ENCODE measurements around the gene MFAP2.

Gene MFAP2

DNA sequence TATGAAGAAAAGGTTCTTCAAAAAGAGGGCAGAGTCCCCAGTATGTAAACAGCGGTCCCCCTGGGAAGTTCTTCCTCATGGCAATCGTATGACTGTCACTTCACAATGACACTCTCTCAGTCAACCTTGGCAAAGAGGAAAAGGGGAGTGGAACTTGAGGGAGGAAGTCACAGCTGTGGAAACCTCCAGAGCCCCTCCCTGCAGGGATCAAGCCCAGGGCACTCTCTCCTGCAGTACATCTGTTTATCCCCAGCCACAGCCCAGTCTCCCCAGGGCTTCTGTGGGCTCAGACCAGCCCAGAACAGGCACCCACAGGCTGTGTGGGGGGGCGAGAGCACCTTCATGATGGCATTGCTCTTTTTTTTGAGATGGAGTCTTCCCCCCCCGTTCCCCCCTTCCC, 29.3 kb upstream of the MFAP2 start:
- in situ Hi-C loops (cut with HindIII; ENCODE audit: low sequenced_read_pairs) = loop anchor here (5.0 kb wide), 1 partner anchor 37 kb away; no protein-coding TSS in a partner anchor

DNA sequence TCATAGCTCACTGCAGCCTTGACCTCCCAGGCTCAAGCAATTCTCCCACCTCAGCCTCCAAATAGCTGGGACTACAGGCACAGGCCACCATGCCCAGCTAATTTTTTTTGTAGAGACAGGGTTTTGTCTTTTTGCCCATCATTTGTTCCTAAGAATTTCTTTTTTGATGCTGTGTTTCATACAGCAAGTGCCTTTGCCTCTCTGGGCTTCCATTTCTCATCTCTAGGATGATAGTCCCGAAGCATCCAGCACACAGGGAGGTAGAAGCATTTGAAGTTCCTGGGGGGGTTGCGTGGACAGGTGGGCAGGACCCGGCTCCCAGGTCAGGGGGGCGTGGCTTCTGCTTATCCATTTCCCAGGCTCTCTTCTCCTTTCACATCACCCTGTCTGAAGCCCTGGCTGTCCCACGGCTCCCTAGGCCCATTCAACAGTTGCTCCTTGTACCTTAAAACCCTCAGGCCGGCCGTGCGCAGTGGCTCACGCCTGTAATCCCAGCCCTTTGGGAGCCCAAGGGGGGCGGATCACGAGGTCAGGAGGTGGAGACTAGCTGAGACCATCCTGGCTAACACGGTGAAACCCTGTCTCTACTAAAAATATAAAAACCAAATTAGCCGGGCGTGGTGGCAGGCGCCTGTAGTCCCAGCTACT, 27.9 kb upstream of the MFAP2 start:
- in situ Hi-C loops (cut with HindIII; ENCODE audit: low sequenced_read_pairs) = no loop called here

GRCh38 chr1:17007121-17007520, 26.7 kb upstream of the MFAP2 start:
- in situ Hi-C loops (cut with HindIII; ENCODE audit: low sequenced_read_pairs) = no loop called here

DNA sequence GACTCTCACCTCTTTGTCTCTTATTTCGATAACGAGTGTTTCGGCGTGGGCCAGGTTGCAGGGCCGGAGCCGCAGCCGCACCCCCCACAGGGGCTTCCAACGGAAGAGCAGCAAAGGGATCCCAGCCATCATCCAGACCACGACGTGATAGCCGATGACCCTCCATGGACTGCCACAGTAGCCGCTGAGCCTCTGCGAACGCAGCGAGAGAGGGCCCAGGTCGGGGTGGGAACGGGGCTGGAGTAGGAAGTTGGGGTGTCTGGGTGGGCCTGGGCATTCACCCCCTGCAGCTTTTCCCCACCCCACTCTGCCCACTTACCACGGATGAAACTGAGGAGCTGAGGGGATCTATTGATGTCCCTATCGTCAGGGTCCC, 24.9 kb upstream of the MFAP2 start:
- in situ Hi-C loops (cut with HindIII; ENCODE audit: low sequenced_read_pairs) = no loop called here

DNA sequence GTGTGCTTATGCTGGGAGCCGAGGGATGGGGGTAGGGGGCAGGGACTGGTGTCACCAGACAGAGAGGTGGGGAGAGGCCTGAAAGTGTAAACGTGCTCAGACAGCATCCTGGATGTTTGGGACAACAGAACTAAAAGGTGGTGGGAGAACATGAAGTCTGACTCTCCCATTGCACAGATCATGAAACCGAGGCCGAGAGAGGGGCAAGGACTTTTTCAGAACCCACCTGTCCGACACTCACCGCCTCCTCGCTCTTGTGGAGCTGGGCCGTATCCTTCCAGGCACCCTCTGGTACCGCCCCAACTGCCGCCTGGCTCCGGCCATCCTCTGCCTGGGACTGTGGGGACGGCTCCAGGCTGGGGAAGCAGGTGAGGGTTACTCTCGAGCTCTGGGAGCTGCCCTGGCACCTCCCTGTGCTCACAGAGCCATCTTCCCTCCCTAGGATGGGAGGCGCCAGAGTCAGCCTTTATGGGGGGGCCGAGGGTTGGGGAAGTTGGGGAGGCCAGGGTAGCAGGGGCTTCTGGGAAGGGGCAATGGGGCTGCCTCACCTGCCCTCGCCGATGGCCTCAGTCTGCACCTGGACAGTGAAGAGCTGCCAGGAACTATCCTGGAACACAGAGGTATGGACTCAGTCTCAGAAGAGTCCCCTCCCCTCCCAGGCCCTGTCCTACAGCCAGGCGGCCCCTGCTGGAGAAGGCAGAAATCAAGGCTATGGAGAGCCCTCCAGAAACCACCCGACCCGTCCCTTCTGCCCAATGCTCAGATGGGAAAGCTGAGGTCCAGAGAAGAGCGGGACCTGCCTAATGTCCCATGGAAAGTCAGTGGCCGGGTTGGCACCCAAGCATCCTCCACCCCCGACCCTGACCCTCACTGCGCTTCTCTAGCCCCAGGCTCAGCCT, 24.3 kb upstream of the MFAP2 start:
- in situ Hi-C loops (cut with HindIII; ENCODE audit: low sequenced_read_pairs) = no loop called here

GRCh38 chr1:17002524-17002902, 22.1 kb upstream of the MFAP2 start:
- in situ Hi-C loops (cut with HindIII; ENCODE audit: low sequenced_read_pairs) = no loop called here

DNA sequence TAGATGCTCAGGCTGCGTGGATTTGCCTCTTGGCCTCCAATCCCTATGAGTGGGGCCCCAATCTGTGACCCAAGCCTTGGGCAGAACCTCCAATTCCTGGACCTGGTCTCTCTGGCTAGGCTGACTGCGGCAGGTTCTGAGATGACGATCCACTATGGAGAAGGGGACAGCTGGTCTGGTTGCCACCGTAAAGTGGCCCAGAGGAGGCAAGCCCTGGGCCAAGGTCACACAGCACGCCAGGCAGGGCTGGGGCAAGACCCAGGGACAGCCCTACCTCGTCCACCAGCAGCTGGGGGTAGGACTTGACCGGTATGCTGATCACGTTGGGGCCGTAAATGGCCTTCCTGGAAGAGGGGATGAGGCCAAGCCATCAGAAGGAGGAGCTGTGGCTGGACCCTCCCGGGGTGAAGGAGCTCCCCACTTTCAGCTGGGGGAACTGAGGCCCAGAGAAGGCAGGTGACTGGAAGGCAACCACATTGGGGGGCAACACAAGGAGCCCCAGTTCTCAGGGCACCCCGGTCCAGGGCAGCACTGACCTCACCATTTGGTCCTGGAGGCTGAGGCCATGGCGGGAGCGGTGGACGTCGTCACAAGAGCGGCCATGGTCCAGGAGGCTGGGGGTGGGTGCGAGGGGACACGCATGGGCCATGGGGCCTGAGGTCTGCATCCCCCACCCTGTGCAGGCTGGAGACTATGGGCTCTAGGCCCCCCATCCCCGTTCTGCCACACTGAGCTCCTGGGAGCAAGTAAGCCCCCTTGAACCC, 21.5 kb upstream of the MFAP2 start:
- in situ Hi-C loops (cut with HindIII; ENCODE audit: low sequenced_read_pairs) = no loop called here

DNA sequence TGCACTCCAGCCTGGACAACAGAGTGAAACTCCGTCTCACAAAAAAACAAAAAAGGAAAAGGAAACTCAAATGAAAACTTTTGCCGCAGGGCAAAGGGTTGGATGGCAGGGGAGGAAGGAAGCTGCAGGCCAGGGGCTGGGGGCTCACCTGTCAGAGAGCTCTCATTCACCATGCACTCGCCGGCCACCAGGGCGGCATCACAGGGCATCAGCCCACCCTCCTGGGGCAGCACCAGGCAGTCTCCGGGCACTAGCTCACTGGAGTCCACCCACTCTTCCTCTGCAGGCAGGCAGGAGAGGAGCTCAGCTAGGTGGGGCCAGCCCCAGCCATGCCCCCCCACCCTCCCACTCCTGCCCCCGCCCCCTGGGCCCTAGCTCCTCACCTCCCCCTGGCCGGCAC, 19.4 kb upstream of the MFAP2 start:
- in situ Hi-C loops (cut with HindIII; ENCODE audit: low sequenced_read_pairs) = no loop called here

DNA sequence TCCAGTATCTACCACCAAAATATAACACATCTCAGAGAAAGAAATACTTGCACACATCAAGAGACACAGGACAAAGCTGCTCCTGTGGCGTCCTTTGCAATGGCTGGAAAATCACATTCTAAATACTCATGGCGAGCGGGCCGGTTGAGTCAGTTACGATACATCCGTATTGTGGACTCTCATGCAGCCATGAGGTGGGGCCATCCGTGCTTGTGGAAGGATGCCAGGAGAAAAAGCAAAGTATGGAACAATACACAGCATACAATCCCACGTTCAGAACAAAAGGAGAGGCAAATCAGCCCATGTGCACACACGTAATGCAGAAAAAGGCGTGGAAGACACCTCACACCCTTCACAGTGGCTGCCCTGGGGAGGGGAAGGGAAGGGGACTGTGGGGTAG, 18.2 kb upstream of the MFAP2 start:
- in situ Hi-C loops (cut with HindIII; ENCODE audit: low sequenced_read_pairs) = no loop called here

DNA sequence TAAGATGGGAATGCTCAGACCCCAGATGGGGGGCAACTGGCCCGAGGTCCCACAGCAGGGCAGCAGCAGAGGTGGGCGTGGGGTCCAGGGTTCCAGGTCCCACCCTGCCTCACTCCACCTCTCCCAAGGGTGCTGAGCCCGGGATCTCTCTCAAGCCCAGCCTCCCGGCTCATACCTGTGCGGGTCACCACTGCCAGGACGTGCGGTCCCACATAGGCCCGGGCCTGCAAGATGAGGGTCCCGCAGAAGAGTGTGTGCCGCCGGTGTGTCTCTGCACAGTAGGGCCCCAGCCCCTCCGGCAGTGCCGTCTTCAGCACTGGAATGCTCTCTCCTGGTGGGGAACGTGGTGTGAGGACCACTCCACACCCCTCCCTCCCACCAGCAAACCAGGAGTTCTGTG, 16.4 kb upstream of the MFAP2 start:
- in situ Hi-C loops (cut with HindIII; ENCODE audit: low sequenced_read_pairs) = no loop called here

DNA sequence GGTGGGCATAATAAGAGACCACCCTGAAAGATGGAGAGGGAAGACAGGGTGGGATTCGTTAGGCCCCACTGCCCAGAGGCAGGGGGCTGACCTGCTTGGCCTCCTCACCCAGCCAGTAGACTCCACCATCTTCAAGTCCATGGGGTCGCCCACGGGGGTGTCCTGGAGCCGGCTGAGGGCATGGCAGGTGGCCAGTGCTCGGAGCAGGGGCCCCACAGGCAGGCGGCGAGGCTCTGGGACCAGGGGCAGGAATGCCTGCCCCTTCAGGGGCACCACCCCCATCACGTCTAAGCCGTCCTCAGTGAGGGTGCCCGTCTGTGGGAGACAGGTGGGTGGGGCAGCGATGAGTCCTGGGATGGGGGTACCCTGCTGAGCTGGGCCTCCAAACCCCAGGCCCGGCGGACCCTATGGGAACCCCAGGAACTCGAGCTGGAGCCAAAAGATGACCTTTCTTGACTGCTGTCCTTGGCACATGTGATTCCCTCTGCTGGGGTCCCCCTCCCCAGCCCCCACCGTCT, 13.2 kb upstream of the MFAP2 start:
- in situ Hi-C loops (cut with HindIII; ENCODE audit: low sequenced_read_pairs) = no loop called here

DNA sequence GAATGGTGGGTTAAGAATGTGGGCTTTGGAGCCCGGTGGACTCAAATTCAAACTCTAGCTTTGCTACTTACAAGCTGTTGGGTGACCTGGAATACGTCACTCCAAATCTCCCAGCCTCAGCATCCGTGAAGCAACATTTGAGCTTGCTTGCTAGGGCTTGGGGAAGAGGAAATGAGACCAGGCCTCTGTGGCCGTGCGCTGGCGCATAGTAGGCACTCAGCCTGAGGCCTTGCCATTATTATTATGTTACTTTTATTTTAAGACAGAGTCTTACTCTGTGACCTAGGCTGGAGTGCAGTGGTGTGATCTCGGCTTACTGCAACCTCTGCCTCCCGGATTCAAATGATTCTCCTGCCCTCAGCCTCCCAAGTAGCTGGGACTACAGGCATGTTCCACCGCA, 12.3 kb upstream of the MFAP2 start:
- in situ Hi-C loops (cut with HindIII; ENCODE audit: low sequenced_read_pairs) = no loop called here

DNA sequence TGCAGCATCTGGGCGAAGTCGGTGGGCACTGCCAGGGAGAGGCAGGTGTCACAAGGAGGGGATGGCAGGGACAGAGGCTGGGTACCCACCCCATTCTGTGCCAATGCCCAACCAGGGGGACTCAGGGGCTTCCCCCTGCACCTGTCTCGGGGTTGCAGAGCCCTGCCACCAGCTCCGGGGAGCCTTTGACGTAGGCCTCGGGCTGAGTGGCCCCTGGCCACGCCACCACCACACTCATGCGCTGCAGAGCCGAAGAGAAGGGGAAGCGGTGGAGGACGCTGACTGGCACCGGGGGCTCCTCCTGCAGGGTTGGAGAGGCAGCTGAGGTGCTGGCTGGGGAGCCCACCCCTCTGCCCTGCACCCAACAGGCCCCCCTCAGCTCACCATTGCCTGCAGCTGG, 11.7 kb upstream of the MFAP2 start:
- in situ Hi-C loops (cut with HindIII; ENCODE audit: low sequenced_read_pairs) = no loop called here

DNA sequence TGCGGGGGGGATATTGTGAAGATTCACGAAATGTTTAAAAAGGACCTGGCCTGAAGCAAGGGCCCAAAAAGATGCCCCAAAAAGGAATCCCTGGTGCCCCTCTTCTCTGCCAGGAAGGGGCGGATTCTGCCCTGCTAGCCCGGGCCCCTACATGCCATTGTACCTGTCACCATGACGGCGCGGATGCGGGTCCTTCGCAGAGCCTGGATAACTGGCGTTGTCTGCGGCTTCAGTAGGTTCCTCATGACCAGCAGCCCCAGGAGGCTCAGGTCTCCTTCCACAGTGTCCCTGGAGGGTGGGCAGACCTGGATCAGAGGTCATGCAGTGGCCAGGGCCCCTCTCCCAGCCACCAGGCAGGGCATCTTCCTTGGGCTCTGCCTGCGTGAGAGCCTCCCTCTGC, 11.2 kb upstream of the MFAP2 start:
- in situ Hi-C loops (cut with HindIII; ENCODE audit: low sequenced_read_pairs) = no loop called here

DNA sequence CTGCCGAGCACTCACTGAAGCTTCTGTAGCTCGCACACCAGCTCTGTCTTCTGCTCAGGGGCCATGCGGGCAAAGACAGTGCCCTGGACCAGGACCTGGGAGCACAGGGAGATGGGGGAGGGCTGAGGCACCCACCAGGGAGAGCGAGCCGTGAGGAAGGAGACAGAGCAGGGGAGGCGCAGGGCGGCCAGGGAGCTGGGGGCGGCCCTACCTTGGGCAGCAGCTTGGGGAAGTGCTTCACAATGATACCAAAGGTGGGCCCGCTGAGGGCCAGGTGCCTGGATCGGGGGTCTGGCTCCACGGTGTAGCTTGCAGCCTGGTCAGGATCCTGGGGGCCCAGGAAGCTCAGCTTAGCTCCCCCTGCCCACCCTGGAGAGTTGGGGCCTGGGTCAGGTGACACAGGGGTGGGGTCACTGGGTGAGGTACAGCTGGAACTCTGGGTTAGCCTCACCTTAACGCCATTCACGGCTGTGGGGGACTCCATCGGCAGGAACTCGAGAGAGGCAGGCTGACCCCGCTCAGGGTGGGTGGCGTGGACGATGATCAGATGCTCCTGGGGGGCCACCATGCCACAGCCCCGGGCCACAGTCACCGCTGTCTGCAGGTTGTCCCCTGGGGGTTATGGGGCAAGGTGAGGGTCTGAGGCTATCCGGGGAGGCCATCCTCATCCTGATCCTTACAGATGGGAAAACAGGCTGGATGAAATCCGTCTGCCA, 9.4 kb upstream of the MFAP2 start:
- in situ Hi-C loops (cut with HindIII; ENCODE audit: low sequenced_read_pairs) = no loop called here

DNA sequence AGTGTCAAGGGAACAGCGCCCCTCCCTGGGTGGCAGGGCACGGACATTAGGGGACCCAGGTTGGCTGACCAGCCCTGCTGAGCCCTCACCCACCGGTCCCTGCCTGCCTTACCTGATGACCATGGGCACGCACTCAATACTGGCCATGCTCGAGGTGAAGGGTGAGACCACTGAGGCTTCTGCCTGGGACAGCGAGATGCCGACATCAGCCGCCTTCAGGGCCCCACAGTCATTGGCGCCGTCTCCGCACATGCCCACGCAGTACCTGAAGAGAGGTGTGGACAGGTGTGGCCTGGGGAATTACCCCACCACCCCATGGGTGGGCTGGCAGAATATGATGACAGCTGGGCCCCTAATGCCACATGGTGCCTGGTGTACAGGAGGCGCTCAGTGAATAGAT, 7.8 kb upstream of the MFAP2 start:
- in situ Hi-C loops (cut with HindIII; ENCODE audit: low sequenced_read_pairs) = no loop called here

GRCh38 chr1:16986962-16987361, 6.5 kb upstream of the MFAP2 start:
- in situ Hi-C loops (cut with HindIII; ENCODE audit: low sequenced_read_pairs) = no loop called here

DNA sequence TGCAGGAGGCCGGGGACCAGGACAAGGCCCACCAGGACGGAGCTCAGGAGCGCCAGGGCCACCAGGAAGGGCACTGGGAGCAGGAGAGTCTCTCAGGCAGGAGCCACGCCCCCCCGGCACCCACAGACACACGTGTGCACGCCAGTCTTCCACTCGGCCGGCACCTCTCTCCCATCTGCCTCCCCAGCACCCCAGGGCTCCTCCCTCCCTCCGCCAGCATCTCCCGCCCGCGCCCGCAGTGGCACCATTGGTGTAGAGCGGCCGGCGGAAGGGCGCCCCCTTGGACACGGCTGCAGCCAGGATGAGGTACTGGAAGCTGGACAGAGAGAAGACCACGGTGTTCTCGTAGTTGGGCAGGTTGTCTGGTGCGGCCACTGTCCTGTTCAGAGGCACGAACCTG, 6.1 kb upstream of the MFAP2 start:
- in situ Hi-C loops (cut with HindIII; ENCODE audit: low sequenced_read_pairs) = no loop called here

GRCh38 chr1:16986113-16986512, 5.7 kb upstream of the MFAP2 start:
- in situ Hi-C loops (cut with HindIII; ENCODE audit: low sequenced_read_pairs) = no loop called here

GRCh38 chr1:16984717-16985116, 4.3 kb upstream of the MFAP2 start:
- in situ Hi-C loops (cut with HindIII; ENCODE audit: low sequenced_read_pairs) = no loop called here

GRCh38 chr1:16983649-16984048, 3.2 kb upstream of the MFAP2 start:
- in situ Hi-C loops (cut with HindIII; ENCODE audit: low sequenced_read_pairs) = no loop called here

Measured in DLD1 (cell line).